HEK293 (cell line): ENCODE measurements around the gene IL17RB.

ENCODE experiments used
- CTCF ChIA-PET: fragments of 350-600 bp; formaldehyde crosslinking; extraction: SDS; loops from one replicate; lab custom pipeline; 2021; ENCODE audit warnings: antibody characterized with exemption; lab: Yijun Ruan, JAX
- POLR2A ChIA-PET: fragments of 300-600 bp; formaldehyde crosslinking; extraction: SDS; loops from one replicate; lab custom pipeline; 2020; ENCODE audit warnings: antibody characterized with exemption, inconsistent platforms; lab: Yijun Ruan, JAX
- H3K27ac ChIP-seq: fragments of 200-500 bp; sonication (Bioruptor generic); 2 replicates; pipeline ENCODE4 v1.5.1; 2014; ENCODE audit warnings: low read depth, low read length, control low read depth, inconsistent platforms; ENCODE audit errors: extremely low read depth
- H3K36me3 ChIP-seq, 2 experiments: fragments of 200-500 bp in 1 of 2; sonication (Bioruptor generic) in 1 of 2; 1 replicate in 1 of 2; 2 replicates in 1 of 2; pipeline ENCODE4 v1.5.1; 2014 to 2017; ENCODE audit warnings: inconsistent platforms in 2 of 2, low read length in 2 of 2; ENCODE audit not compliant: control insufficient read depth in 2 of 2, insufficient read depth in 1 of 2
- H3K4me1 ChIP-seq: fragments of 200-500 bp; sonication (Bioruptor generic); 2 replicates; pipeline ENCODE4 v1.5.1; 2014; ENCODE audit warnings: mild to moderate bottlenecking, low read length, inconsistent platforms; ENCODE audit not compliant: control insufficient read depth, insufficient read depth
- H3K4me3 ChIP-seq: 2 replicates; pipeline ENCODE4 v1.5.1; 2011; ENCODE audit warnings: low read depth, mild to moderate bottlenecking, control low read depth, low read length, moderate library complexity
- H3K9me3 ChIP-seq: fragments of 200-500 bp; sonication (Bioruptor generic); 2 replicates; pipeline ENCODE4 v1.5.1; 2014; ENCODE audit warnings: low read depth, low read length, inconsistent platforms; ENCODE audit not compliant: control insufficient read depth, insufficient read depth
- EGR2 ChIP-seq: fragments of 450-650 bp; formaldehyde crosslinking; IDR thresholded peaks from 2 replicates; pipeline ENCODE4 v1.5.1; 2016; ENCODE audit warnings: low read depth, missing biosample characterization, missing genetic modification characterization
- OSR2 ChIP-seq: fragments of 450-650 bp; formaldehyde crosslinking; IDR thresholded peaks from 2 replicates; pipeline ENCODE4 v1.5.1; 2016; ENCODE audit warnings: missing biosample characterization, missing genetic modification characterization
- YY2 ChIP-seq: fragments of 450-650 bp; formaldehyde crosslinking; IDR thresholded peaks from 2 replicates; pipeline ENCODE4 v1.5.1; 2016; ENCODE audit warnings: missing biosample characterization, missing genetic modification characterization
- ZFP37 ChIP-seq: fragments of 450-650 bp; formaldehyde crosslinking; IDR thresholded peaks from 2 replicates; pipeline ENCODE4 v1.5.1; 2016; ENCODE audit warnings: missing biosample characterization, missing genetic modification characterization
- ZNF175 ChIP-seq: fragments of 450-650 bp; formaldehyde crosslinking; IDR thresholded peaks from 2 replicates; pipeline ENCODE4 v1.5.1; 2016; ENCODE audit warnings: missing biosample characterization, missing genetic modification characterization
- ZNF394 ChIP-seq: fragments of 450-650 bp; formaldehyde crosslinking; IDR thresholded peaks from 2 replicates; pipeline ENCODE4 v1.5.1; 2016; ENCODE audit warnings: missing biosample characterization, missing genetic modification characterization, mild to moderate bottlenecking, moderate library complexity, borderline replicate concordance
- ZNF530 ChIP-seq: fragments of 450-650 bp; formaldehyde crosslinking; IDR thresholded peaks from 2 replicates; pipeline ENCODE4 v1.5.1; 2016; ENCODE audit warnings: low read depth, missing biosample characterization, missing genetic modification characterization
- ZNF544 ChIP-seq: fragments of 450-650 bp; formaldehyde crosslinking; IDR thresholded peaks from 2 replicates; pipeline ENCODE4 v1.5.0; 2017; ENCODE audit warnings: missing biosample characterization, missing genetic modification characterization
- ZNF548 ChIP-seq: fragments of 450-650 bp; formaldehyde crosslinking; IDR thresholded peaks from 2 replicates; pipeline ENCODE4 v1.5.1; 2016; ENCODE audit warnings: missing biosample characterization, missing genetic modification characterization
- ZNF549 ChIP-seq: fragments of 450-650 bp; IDR thresholded peaks from 2 replicates; pipeline ENCODE4 v1.5.1; 2018; ENCODE audit warnings: missing biosample characterization, missing genetic modification characterization, mild to moderate bottlenecking, inconsistent platforms, moderate library complexity
- ZNF560 ChIP-seq: fragments of 450-650 bp; formaldehyde crosslinking; IDR thresholded peaks from 2 replicates; pipeline ENCODE4 v1.5.1; 2017; ENCODE audit warnings: missing biosample characterization, missing genetic modification characterization, borderline replicate concordance
- ZNF571 ChIP-seq: fragments of 450-650 bp; formaldehyde crosslinking; IDR thresholded peaks from 2 replicates; pipeline ENCODE4 v1.5.0; 2017; ENCODE audit warnings: missing biosample characterization, missing genetic modification characterization
- ZNF621 ChIP-seq: fragments of 450-650 bp; formaldehyde crosslinking; IDR thresholded peaks from 2 replicates; pipeline ENCODE4 v1.5.1; 2017; ENCODE audit warnings: missing biosample characterization, missing genetic modification characterization
- ZNF654 ChIP-seq: fragments of 450-650 bp; formaldehyde crosslinking; IDR thresholded peaks from 2 replicates; pipeline ENCODE4 v1.5.1; 2016; ENCODE audit warnings: low read depth, missing biosample characterization, missing genetic modification characterization
- ZNF707 ChIP-seq: fragments of 450-650 bp; formaldehyde crosslinking; IDR thresholded peaks from 2 replicates; pipeline ENCODE4 v1.5.1; 2016; ENCODE audit warnings: missing biosample characterization, missing genetic modification characterization
- ZNF785 ChIP-seq: fragments of 450-650 bp; formaldehyde crosslinking; IDR thresholded peaks from 2 replicates; pipeline ENCODE4 v1.5.1; 2016; ENCODE audit warnings: missing biosample characterization, missing genetic modification characterization
- ZNF830 ChIP-seq: fragments of 450-650 bp; IDR thresholded peaks from 2 replicates; pipeline ENCODE4 v1.5.0; 2018; ENCODE audit warnings: missing biosample characterization, missing genetic modification characterization, low read depth, mild to moderate bottlenecking, moderate library complexity
- ZSCAN30 ChIP-seq: fragments of 450-650 bp; IDR thresholded peaks from 2 replicates; pipeline ENCODE4 v1.5.1; 2018; ENCODE audit warnings: missing biosample characterization, mild to moderate bottlenecking, missing genetic modification characterization, moderate library complexity
- TF ChIP-seq, protein P1 (sequence below): fragments of 450-650 bp; formaldehyde crosslinking; IDR thresholded peaks from 2 replicates; pipeline ENCODE4 v1.5.1; 2017; ENCODE audit warnings: missing biosample characterization, missing genetic modification characterization
- TF ChIP-seq, protein P2 (sequence below): fragments of 450-650 bp; formaldehyde crosslinking; IDR thresholded peaks from 2 replicates; pipeline ENCODE4 v1.5.1; 2016; ENCODE audit warnings: missing biosample characterization, missing genetic modification characterization
- TF ChIP-seq, protein P3 (sequence below): fragments of 450-650 bp; formaldehyde crosslinking; conservative IDR thresholded peaks from 2 replicates; pipeline ENCODE4 v1.5.1; 2016; ENCODE audit warnings: low read depth, missing biosample characterization, missing genetic modification characterization
- TF ChIP-seq, protein P4 (sequence below): fragments of 450-650 bp; formaldehyde crosslinking; IDR thresholded peaks from 2 replicates; pipeline ENCODE4 v1.5.1; 2016; ENCODE audit warnings: missing biosample characterization, missing genetic modification characterization

The IL17RB gene

DNA sequence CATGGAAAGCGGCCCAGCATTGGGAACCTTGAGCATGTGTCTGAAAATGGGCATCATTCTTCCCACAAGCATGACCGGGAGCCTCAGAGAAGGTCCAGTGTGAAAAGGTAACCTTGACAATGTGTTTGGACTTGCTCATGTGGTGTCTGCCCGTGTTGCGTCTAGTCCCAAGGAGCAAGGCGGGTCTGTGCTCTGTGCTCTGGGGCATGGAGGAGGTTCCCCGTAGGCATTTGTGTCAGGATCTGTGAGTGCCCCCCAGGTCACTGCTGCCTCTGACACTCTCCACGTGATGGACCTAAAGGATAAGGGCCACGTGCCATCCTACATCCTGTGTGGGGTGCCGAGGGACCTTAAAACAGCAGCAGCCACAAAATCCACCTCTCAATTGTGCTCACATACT lies 45.0 kb upstream of the IL17RB start (continued):
- TF ChIP-seq ZNF830 (tag by site-specific recombination): no peak
- TF ChIP-seq, all 188 proteins: peak for 0

DNA sequence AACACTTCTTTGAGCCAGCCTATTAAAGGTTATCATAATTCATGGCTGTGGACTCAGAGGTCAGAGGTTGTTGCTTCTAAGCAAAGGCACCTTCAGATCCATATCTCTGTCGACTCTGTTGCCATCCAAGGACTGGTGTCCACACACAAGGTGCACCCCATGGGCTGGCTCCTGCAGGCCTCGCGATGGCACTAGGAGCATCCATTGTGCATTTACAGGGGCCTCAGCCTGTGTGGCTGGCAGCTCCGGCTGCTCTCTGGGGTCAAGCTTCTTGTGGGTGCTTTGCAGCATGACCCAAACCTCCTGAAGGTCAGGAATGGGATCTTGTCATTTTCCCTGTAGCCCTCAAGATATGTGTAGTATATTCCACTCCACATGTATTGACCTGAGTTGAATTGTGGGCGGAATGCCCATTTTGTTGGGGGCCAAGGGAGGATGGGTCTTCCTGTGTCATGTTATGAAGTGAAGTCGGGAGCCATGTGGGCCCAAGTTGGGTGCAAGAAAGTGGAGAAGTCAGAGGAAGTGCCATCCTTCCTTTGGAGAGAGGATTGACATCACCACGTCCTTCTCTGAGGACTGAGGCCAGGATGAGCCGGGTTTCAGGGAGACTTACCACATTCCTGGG lies 44.0 kb upstream of the IL17RB start:
- H3K27ac ChIP-seq: no peak overlapping the region
- POLR2A ChIA-PET: no interaction called here
- no peak overlapping the region for H3K4me3 ChIP-seq
- CTCF ChIA-PET: no interaction called here
- H3K9me3 ChIP-seq: no peaks in the 10 kb centered on the region
- H3K36me3 ChIP-seq: no peaks in the 10 kb centered on the region
- no peak for TF ChIP-seq ZSCAN30 (tag by site-specific recombination)
- TF ChIP-seq ZNF571 (tag by site-specific recombination): no peak
- TF ChIP-seq ZNF560 (tag by site-specific recombination): no peak
- no peak for TF ChIP-seq ZNF394 (tag by site-specific recombination)
- TF ChIP-seq OSR2: no peak
- no peak for TF ChIP-seq ZNF530 (tag by site-specific recombination)
- no peak for TF ChIP-seq ZFP37 (tag by site-specific recombination)
- no peak for TF ChIP-seq EGR2
- TF ChIP-seq ZNF544 (tag by site-specific recombination): no peak
- no peak for TF ChIP-seq ZNF621 (tag by site-specific recombination)
- H3K4me1 ChIP-seq: no peaks in the 10 kb centered on the region

DNA sequence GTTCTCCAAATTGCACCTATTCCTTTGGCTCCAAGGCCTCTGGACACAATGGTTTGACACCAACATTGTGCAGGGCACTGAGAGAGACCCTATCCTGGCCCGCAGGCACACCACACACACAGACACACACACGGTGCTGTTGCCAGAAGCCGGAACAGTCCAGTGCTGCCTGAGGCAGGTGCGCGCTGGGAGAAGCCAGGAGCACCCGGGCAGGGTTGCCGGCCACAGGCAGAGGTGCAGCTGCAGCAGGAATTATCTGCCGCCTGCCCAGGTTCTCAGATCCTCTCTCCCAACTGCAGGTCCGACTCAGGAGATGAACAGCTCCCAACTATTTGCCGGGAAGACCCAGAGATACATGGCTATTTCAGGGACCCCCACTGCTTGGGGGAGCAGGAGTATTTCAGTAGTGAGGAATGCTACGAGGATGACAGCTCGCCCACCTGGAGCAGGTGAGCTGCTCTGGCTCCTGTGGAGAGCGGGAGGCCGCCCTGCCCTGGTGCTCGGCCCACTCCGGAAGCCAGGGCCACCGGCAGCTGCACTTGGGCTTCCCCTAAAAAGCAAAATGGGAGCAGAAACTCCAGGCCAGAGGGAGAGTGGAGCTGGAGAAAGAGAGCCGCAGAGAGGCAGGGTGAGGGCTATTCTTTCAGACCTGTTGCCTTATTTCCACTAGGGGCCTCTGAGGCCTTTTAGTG lies 43.1 kb upstream of the IL17RB start:
- Histone ChIP-seq H3K27ac (no peak overlapping the region), H3K36me3 (no peaks in the 10 kb centered on the region), H3K9me3 (no peaks in the 10 kb centered on the region), H3K4me3 (no peak overlapping the region), H3K4me1 (no peaks in the 10 kb centered on the region)
- ChIA-PET POLR2A (no interaction called here), CTCF (no interaction called here)
- TF ChIP-seq, protein P1, sequence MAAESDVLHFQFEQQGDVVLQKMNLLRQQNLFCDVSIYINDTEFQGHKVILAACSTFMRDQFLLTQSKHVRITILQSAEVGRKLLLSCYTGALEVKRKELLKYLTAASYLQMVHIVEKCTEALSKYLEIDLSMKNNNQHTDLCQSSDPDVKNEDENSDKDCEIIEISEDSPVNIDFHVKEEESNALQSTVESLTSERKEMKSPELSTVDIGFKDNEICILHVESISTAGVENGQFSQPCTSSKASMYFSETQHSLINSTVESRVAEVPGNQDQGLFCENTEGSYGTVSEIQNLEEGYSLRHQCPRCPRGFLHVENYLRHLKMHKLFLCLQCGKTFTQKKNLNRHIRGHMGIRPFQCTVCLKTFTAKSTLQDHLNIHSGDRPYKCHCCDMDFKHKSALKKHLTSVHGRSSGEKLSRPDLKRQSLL (tag by site-specific recombination): no peak
- TF ChIP-seq, protein P2, sequence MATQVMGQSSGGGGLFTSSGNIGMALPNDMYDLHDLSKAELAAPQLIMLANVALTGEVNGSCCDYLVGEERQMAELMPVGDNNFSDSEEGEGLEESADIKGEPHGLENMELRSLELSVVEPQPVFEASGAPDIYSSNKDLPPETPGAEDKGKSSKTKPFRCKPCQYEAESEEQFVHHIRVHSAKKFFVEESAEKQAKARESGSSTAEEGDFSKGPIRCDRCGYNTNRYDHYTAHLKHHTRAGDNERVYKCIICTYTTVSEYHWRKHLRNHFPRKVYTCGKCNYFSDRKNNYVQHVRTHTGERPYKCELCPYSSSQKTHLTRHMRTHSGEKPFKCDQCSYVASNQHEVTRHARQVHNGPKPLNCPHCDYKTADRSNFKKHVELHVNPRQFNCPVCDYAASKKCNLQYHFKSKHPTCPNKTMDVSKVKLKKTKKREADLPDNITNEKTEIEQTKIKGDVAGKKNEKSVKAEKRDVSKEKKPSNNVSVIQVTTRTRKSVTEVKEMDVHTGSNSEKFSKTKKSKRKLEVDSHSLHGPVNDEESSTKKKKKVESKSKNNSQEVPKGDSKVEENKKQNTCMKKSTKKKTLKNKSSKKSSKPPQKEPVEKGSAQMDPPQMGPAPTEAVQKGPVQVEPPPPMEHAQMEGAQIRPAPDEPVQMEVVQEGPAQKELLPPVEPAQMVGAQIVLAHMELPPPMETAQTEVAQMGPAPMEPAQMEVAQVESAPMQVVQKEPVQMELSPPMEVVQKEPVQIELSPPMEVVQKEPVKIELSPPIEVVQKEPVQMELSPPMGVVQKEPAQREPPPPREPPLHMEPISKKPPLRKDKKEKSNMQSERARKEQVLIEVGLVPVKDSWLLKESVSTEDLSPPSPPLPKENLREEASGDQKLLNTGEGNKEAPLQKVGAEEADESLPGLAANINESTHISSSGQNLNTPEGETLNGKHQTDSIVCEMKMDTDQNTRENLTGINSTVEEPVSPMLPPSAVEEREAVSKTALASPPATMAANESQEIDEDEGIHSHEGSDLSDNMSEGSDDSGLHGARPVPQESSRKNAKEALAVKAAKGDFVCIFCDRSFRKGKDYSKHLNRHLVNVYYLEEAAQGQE (tag by site-specific recombination): no peak
- TF ChIP-seq ZNF785 (tag by site-specific recombination) (no peak), ZNF707 (tag by site-specific recombination) (no peak), ZNF548 (tag by site-specific recombination) (no peak), YY2 (tag by site-specific recombination) (no peak), ZNF549 (tag by site-specific recombination) (no peak), ZNF654 (tag by site-specific recombination) (no peak), ZNF175 (tag by site-specific recombination) (no peak)
- TF ChIP-seq, protein P3, sequence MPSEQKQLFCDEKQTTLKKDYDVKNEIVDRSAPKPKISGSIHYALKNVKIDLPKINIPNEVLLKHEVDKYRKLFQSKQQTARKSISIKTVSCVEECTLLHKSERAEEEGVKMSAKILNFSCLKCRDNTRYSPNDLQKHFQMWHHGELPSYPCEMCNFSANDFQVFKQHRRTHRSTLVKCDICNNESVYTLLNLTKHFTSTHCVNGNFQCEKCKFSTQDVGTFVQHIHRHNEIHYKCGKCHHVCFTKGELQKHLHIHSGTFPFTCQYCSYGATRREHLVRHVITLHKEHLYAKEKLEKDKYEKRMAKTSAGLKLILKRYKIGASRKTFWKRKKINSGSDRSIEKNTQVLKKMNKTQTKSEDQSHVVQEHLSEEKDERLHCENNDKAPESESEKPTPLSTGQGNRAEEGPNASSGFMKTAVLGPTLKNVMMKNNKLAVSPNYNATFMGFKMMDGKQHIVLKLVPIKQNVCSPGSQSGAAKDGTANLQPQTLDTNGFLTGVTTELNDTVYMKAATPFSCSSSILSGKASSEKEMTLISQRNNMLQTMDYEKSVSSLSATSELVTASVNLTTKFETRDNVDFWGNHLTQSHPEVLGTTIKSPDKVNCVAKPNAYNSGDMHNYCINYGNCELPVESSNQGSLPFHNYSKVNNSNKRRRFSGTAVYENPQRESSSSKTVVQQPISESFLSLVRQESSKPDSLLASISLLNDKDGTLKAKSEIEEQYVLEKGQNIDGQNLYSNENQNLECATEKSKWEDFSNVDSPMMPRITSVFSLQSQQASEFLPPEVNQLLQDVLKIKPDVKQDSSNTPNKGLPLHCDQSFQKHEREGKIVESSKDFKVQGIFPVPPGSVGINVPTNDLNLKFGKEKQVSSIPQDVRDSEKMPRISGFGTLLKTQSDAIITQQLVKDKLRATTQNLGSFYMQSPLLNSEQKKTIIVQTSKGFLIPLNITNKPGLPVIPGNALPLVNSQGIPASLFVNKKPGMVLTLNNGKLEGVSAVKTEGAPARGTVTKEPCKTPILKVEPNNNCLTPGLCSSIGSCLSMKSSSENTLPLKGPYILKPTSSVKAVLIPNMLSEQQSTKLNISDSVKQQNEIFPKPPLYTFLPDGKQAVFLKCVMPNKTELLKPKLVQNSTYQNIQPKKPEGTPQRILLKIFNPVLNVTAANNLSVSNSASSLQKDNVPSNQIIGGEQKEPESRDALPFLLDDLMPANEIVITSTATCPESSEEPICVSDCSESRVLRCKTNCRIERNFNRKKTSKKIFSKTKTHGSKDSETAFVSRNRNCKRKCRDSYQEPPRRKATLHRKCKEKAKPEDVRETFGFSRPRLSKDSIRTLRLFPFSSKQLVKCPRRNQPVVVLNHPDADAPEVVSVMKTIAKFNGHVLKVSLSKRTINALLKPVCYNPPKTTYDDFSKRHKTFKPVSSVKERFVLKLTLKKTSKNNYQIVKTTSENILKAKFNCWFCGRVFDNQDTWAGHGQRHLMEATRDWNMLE: no peak
- TF ChIP-seq, protein P4, sequence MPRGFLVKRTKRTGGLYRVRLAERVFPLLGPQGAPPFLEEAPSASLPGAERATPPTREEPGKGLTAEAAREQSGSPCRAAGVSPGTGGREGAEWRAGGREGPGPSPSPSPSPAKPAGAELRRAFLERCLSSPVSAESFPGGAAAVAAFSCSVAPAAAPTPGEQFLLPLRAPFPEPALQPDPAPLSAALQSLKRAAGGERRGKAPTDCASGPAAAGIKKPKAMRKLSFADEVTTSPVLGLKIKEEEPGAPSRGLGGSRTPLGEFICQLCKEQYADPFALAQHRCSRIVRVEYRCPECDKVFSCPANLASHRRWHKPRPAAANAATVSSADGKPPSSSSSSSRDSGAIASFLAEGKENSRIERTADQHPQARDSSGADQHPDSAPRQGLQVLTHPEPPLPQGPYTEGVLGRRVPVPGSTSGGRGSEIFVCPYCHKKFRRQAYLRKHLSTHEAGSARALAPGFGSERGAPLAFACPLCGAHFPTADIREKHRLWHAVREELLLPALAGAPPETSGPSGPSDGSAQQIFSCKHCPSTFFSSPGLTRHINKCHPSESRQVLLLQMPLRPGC (tag by site-specific recombination): no peak
